OCI-LY1 (cell line): ENCODE measurements around the gene P2RY2.

ENCODE experiments used
- H2AFZ ChIP-seq: fragments of 200-600 bp; sonication (generic), shearing (Covaris generic); 2 replicates; pipeline ENCODE4 v1.6.0; 2014; ENCODE audit warnings: antibody characterized with exemption, mild to moderate bottlenecking, low read length
- H3F3A ChIP-seq: fragments of 200-600 bp; sonication (generic), shearing (Covaris generic); 2 replicates; pipeline ENCODE4 v1.6.0; 2014; ENCODE audit warnings: mild to moderate bottlenecking, antibody characterized with exemption, low read length, moderate library complexity; ENCODE audit not compliant: insufficient read depth
- H3K27ac ChIP-seq: fragments of 200-600 bp; sonication (generic); 2 replicates; pipeline ENCODE4 v1.5.1; 2014; ENCODE audit warnings: low read length, mixed run types, mild to moderate bottlenecking, low read depth; ENCODE audit not compliant: poor library complexity, severe bottlenecking
- H3K27me3 ChIP-seq: fragments of 200-600 bp; sonication (generic); 2 replicates; pipeline ENCODE4 v1.6.0; 2014; ENCODE audit warnings: antibody characterized with exemption, mild to moderate bottlenecking, low read length, moderate library complexity; ENCODE audit not compliant: insufficient read depth
- H3K36me3 ChIP-seq: fragments of 200-600 bp; sonication (generic); 2 replicates; pipeline ENCODE4 v1.6.1; 2014; ENCODE audit warnings: mild to moderate bottlenecking, antibody characterized with exemption, low read length, moderate library complexity, mixed read lengths; ENCODE audit not compliant: insufficient read depth
- H3K4me1 ChIP-seq: fragments of 200-600 bp; sonication (generic); 2 replicates; pipeline ENCODE4 v1.5.1; 2014; ENCODE audit warnings: mild to moderate bottlenecking, low read length, moderate library complexity; ENCODE audit not compliant: insufficient read depth, severe bottlenecking
- H3K4me2 ChIP-seq: fragments of 200-600 bp; sonication (generic), shearing (Covaris generic); 2 replicates; pipeline ENCODE4 v1.6.1; 2014; ENCODE audit warnings: low read length
- H3K4me3 ChIP-seq: fragments of 200-600 bp; sonication (generic); 2 replicates; pipeline ENCODE4 v1.5.1; 2014; ENCODE audit warnings: low read length, low read depth, mild to moderate bottlenecking, mixed read lengths; ENCODE audit not compliant: poor library complexity, severe bottlenecking
- H3K79me2 ChIP-seq: fragments of 200-600 bp; shearing (Covaris generic); 2 replicates; pipeline ENCODE4 v1.6.1; 2016; ENCODE audit warnings: mixed run types, low read length, mixed read lengths; ENCODE audit not compliant: insufficient read depth
- H3K9ac ChIP-seq: fragments of 200-600 bp; sonication (generic), shearing (Covaris generic); 2 replicates; pipeline ENCODE4 v1.6.1; 2014; ENCODE audit warnings: mild to moderate bottlenecking, low read length, mixed read lengths
- H3K9me2 ChIP-seq: fragments of 200-600 bp; sonication (generic), shearing (Covaris generic); 2 replicates; pipeline ENCODE4 v1.6.1; 2014; ENCODE audit warnings: low read depth, mild to moderate bottlenecking, low read length, mixed read lengths
- H3K9me3 ChIP-seq: fragments of 200-600 bp; shearing (Covaris generic); 2 replicates; pipeline ENCODE4 v1.6.1; 2014; ENCODE audit warnings: low read length, mixed read lengths
- H4K20me1 ChIP-seq: fragments of 200-600 bp; sonication (generic), shearing (Covaris generic); 2 replicates; pipeline ENCODE4 v1.6.0; 2016; ENCODE audit warnings: mild to moderate bottlenecking, low read length; ENCODE audit not compliant: insufficient read depth
- EZH2 ChIP-seq: fragments of 200-600 bp; sonication (generic), shearing (Covaris generic); IDR thresholded peaks from 2 replicates; pipeline ENCODE4 v1.8.0; 2017; ENCODE audit warnings: borderline replicate concordance, mixed run types, mild to moderate bottlenecking, antibody characterized with exemption, low read length, moderate library complexity, mixed read lengths
- TF ChIP-seq, protein P1 (sequence below): fragments of 200-600 bp; sonication (generic), shearing (Covaris generic); IDR thresholded peaks from 2 replicates; pipeline ENCODE4 v1.5.1; 2017; ENCODE audit warnings: mild to moderate bottlenecking, antibody characterized with exemption, low read length, moderate library complexity, mixed read lengths

The P2RY2 gene

DNA sequence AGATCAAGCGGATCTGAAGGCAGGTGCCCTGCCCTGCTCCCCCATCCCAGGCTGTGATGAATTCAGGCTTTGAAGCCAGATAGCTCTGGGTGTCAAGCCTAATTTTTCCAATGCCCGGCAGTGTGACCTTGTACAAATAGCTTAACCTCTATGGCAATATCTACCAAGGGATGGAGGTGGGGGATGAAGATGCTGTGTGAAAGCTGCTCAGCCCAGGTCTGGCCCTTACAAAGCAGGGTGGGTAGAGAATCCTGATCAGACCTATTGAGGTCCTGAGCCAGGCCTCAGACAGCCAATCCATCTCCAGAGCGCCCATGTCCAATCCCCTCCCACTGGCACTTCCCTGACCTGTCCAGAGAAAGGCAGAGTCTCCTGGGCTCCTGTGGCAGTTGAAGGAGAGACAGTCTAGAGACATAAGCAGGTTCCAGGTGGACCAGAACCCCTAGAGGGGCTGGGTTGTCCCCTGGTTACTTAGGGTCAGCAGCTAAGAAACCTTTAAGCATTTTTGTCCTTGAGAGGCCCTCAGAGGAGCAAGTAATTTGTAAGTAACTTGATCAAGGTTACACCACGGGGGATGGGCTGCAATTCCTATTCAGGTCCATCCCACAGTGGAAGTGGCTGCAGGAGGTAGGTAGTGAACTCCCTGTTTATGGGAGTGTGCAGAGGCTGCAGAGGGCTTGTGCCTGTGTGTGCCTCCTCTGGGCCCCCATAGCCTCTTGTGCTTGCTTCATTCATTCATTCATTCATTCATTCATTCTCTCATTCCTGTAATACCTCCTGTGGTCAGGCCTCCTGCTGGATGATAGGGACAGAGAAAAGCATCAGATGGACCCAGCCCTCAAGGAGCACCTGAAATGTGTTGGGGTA is 10.4 kb downstream of the P2RY2 start:
- H3K36me3 ChIP-seq = no peaks in the 10 kb centered on the region
- H3K79me2 ChIP-seq = no peaks in the 10 kb centered on the region
- no peak overlapping the region for H3K4me3 ChIP-seq
- H3K4me1 ChIP-seq = no peaks in the 10 kb centered on the region
- H3K9ac ChIP-seq = no peak overlapping the region
- H2AFZ ChIP-seq = no peak overlapping the region
- no peak overlapping the region for H3K4me2 ChIP-seq
- H4K20me1 ChIP-seq = no peaks in the 10 kb centered on the region
- H3F3A ChIP-seq = no peaks in the 10 kb centered on the region
- no peaks in the 10 kb centered on the region for H3K9me3 ChIP-seq
- TF ChIP-seq, protein P1, sequence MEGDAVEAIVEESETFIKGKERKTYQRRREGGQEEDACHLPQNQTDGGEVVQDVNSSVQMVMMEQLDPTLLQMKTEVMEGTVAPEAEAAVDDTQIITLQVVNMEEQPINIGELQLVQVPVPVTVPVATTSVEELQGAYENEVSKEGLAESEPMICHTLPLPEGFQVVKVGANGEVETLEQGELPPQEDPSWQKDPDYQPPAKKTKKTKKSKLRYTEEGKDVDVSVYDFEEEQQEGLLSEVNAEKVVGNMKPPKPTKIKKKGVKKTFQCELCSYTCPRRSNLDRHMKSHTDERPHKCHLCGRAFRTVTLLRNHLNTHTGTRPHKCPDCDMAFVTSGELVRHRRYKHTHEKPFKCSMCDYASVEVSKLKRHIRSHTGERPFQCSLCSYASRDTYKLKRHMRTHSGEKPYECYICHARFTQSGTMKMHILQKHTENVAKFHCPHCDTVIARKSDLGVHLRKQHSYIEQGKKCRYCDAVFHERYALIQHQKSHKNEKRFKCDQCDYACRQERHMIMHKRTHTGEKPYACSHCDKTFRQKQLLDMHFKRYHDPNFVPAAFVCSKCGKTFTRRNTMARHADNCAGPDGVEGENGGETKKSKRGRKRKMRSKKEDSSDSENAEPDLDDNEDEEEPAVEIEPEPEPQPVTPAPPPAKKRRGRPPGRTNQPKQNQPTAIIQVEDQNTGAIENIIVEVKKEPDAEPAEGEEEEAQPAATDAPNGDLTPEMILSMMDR = no peak
- TF ChIP-seq EZH2 = no peak
- H3K27ac ChIP-seq = no peak overlapping the region
- no peaks in the 10 kb centered on the region for H3K9me2 ChIP-seq
- peaks cover 17% of the 10 kb centered on the region; the same call in 1 of the 2 replicates for H3K27me3 ChIP-seq

DNA sequence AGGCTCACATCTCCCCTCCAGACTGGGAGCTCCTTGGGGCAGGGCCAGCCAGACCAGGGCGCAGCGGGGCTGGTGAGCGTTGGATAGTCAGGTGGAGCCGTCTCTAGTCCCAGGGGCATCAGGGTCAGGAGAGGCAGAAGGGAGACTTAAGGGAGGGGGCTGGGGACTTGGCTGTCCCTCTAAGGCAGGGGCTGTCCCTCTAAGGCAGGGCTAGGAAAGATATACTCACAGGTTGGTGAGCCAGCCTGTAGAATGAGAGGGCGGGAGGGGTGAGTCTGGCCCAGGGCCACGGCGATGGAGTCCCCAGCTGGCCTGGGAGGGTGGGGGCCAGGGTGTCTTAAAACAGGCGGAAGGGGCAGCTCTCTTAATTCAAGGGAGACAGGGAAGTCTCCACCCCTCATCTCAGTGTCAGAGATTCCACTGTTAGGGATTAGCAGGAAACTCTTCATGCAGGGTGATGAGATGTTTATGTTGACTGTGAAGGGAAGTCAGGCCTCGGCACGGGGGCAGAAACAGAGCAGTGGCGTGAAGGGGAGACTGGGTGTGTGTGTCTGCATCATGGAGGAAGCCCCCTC is 11.3 kb downstream of the P2RY2 start:
- Histone ChIP-seq H3K4me1 (no peaks in the 10 kb centered on the region), H3K9me2 (no peaks in the 10 kb centered on the region), H3F3A (no peaks in the 10 kb centered on the region), H3K79me2 (no peaks in the 10 kb centered on the region), H3K27me3 (peaks cover 10% of the 10 kb centered on the region; the same call in 1 of the 2 replicates), H3K36me3 (no peaks in the 10 kb centered on the region), H3K4me2 (no peak overlapping the region), H4K20me1 (no peaks in the 10 kb centered on the region), H2AFZ (no peak overlapping the region), H3K9ac (no peak overlapping the region), H3K9me3 (no peaks in the 10 kb centered on the region), H3K27ac (no peak overlapping the region), H3K4me3 (no peak overlapping the region)
- no peak for TF ChIP-seq EZH2
- TF ChIP-seq, protein P1 = no peak

GRCh38 chr11:73229896-73230875 is 12.1 kb downstream of the P2RY2 start:
- H3K79me2 ChIP-seq = no peaks in the 10 kb centered on the region
- no peak for TF ChIP-seq EZH2
- TF ChIP-seq, protein P1 = no peak
- no peaks in the 10 kb centered on the region for H3K9me3 ChIP-seq
- peaks cover 4% of the 10 kb centered on the region; the same call in 1 of the 2 replicates for H3K27me3 ChIP-seq
- no peak overlapping the region for H3K4me2 ChIP-seq
- H3K36me3 ChIP-seq = no peaks in the 10 kb centered on the region
- no peaks in the 10 kb centered on the region for H4K20me1 ChIP-seq
- H3F3A ChIP-seq = no peaks in the 10 kb centered on the region
- H3K4me1 ChIP-seq = no peaks in the 10 kb centered on the region
- no peaks in the 10 kb centered on the region for H3K9me2 ChIP-seq
- H3K27ac ChIP-seq = no peak overlapping the region
- H3K9ac ChIP-seq = no peak overlapping the region
- H2AFZ ChIP-seq = no peak overlapping the region
- no peak overlapping the region for H3K4me3 ChIP-seq
